G401 (cell line): ENCODE results near the gene FOXF2. TPM values are rescaled to one million over a fixed set of nuclear protein-coding genes. Genes with fewer than 3 reads are reported as not detected.

Experiments
- DNase-seq: peaks from one replicate; pipeline ENCODE4 v3.0.0-alpha.2; 2015; ENCODE audit warnings: low spot score
- in situ Hi-C: cut with HindIII; loops from 2 replicates; pipeline ENCODE4 v1.10.0; 2016; ENCODE audit warnings: low sequenced_read_pairs, mixed read lengths
- total RNA-seq: library from RNA; depleted of rRNA; stranded (reverse); fragments of >200 nt; shearing (Covaris generic); gene quantifications from 2 replicates; pipeline ENCODE4 v1.2.3, GENCODE V29; 2014

Gene FOXF2
- total RNA-seq, 1 experiment from 2014 or later = not detected

- in situ Hi-C loops = no loop called here
- no peak for DNase-seq
Measured at GRCh38 chr6:1388630-1389368, 577 bp upstream of the FOXF2 start.

DNA sequence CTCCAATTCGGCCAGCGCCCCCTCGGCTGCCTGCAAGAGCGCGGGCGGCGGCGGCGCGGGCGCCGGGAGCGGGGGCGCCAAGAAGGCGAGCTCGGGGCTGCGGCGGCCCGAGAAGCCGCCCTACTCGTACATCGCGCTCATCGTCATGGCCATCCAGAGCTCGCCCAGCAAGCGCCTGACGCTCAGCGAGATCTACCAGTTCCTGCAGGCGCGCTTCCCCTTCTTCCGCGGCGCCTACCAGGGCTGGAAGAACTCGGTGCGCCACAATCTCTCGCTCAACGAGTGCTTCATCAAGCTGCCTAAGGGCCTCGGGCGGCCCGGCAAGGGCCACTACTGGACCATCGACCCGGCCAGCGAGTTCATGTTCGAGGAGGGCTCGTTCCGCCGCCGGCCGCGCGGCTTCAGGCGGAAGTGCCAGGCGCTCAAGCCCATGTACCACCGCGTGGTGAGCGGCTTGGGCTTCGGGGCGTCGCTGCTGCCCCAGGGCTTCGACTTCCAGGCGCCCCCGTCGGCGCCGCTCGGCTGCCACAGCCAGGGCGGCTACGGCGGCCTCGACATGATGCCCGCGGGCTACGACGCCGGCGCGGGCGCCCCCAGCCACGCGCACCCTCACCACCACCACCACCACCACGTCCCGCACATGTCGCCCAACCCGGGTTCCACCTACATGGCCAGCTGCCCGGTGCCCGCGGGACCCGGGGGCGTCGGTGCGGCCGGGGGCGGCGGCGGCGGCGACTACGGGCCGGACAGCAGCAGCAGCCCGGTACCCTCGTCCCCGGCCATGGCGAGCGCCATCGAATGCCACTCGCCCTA is 963 bp downstream of the FOXF2 start:
- in situ Hi-C loops = no loop called here
- peak; percentile 26 for DNase-seq

DNA sequence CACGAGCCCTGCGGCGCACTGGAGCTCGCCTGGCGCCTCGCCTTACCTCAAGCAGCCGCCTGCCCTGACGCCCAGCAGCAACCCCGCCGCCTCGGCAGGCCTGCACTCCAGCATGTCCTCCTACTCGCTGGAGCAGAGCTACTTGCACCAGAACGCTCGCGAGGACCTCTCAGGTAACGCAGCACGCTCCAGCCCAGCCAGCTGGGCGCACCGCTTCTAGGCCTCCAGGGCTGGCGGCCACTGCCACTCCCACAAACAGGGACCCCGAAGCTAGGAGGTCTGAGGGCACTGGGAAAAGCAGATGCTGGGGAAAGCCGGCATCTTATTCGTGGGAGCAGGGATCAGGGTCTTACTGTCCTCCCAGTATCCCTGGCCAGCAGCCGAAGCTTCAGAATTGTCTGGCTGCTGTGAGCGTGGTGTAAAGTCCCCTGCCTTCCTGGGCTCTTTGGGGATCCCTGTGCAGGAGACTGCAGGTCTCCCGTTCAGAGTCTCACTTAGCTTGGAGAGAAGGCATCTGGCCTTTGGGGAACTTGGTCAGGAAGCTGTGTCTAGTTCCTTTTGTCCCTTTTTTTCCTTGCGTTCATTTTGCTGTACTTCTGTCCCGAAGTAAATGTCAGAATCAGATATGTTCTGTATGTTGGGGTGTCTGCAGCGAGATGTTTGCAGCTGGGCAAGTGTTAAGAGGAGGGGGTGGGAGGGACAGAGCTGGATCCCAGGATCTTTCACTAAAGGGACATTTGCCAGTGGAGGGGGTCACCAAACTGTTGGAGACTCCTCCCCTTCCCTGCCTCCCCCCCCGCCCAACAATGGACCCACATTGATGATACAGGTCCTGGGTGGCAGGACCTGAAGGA is 1.8 kb downstream of the FOXF2 start:
- DNase-seq = no peak
- in situ Hi-C loops = no loop called here

DNA sequence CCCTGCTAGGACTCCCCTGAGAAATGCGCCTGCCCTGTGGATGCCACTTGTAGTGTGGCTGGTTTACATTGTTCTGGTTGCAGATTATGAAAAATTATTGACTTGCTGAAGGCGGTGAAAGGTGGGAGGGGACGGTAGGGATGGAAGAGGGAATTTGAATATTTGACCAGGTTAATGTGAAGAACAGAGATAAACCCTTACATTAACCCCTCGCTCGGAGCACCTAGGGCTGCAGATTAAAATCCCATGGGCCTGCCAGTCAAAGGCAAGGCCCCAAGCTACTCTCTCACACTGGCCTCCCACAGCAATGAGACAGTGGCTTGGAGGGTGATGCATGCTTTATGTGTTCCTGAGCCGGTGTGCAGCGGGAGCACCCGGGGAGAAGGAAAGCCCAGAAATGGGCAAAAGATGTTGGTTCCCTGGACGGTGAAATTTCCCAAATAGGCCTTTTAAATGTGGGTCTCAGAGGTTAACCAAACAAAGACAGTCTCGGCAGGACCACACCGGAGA is 2.5 kb downstream of the FOXF2 start:
- in situ Hi-C loops = no loop called here
- no peak for DNase-seq

- no peak for DNase-seq
- in situ Hi-C loops = no loop called here
Measured at GRCh38 chr6:1392813-1393640, 3.7 kb downstream of the FOXF2 start.

DNA sequence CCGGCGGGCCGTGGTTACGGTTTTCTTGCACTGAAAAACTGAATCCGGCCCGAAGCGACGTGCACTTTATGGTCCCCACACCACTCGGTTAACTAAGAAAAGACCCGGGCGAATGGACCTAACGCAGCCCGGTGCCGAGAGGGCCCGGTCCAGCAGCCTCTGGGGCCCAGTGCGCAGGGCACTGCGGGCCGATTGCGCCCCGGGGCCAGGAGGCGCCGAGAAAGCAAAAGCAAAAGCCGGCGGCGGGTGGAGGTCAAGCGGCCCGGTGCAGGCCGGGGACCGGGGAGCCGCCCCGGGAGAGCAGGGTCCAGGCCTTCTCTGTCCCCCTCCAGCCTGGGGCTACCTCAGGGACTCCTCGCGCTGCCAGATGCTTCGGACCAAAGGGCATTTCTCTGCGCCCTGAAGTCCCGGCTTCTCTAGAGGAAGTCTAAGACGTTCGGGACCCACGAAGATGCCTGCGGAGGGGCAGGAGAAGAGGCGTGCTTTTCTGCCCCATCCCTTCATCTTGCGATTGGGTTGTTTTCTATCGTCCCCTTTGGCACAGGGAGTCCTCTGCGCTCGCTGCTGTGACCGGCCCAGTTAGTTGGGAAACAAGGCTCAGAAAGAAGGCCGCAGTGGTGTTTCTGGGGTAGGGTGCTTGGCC is 4.4 kb downstream of the FOXF2 start:
- DNase-seq = no peak
- in situ Hi-C loops = no loop called here

DNA sequence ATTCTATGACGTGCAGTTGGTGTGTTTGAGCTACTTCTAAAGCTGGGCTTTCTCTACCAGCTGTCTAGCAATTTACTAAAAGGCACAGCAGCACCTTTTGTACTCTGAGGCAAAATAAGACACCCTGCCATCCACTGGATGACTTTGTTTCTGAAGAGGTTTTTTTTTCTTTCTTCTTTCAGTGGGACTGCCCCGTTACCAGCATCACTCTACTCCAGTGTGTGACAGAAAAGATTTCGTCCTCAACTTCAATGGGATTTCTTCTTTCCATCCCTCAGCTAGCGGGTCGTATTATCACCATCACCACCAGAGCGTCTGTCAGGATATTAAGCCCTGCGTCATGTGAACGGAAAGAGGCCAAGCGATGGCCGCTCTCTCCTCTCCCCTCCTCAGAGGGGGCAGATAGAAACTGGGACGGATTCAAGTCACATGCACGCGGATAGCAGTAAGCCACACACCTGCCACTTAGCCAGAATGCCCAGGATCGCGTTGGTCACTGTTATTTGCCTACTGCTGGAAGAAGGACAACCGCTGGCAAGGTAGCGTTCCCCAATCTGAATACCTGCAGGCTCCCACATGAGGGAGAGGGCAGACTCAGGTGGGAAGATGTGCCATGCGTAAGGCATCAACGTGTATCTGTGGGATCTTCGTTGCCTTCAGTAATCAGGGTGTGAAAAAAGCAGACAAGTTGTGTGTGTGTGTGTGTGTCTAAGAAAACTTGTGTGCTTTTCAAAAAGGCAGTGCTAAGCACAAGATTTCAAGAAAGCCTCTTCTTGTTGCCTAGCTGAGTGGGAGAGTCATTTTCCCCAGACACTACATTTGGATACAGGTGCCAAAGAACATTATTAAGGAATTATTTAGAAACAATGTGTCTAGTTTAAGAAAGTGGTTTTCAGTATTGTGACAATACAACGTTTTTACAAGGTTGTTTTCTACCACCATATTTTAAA is 5.4 kb downstream of the FOXF2 start:
- no peak for DNase-seq
- in situ Hi-C loops = no loop called here

DNA sequence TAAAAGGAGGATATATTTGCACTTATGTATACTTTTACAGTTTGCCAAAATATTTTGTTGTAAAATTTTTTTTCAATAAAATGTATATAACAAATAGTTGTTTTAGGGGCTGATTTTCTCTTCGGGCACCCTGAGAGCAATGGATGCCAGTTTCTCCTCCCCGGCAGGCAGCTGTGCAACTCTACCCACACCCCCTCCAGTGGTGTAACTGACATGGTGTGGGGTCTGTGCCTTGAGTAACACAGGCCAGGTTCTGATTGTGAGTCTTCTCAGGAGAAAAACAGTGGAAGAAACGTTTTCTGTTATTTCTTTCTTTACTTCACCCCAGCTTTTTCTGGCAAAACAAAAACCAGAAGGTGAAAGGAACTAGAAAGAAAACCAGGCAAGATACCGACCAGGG is 6.1 kb downstream of the FOXF2 start:
- DNase-seq = no peak
- in situ Hi-C loops = no loop called here

DNA sequence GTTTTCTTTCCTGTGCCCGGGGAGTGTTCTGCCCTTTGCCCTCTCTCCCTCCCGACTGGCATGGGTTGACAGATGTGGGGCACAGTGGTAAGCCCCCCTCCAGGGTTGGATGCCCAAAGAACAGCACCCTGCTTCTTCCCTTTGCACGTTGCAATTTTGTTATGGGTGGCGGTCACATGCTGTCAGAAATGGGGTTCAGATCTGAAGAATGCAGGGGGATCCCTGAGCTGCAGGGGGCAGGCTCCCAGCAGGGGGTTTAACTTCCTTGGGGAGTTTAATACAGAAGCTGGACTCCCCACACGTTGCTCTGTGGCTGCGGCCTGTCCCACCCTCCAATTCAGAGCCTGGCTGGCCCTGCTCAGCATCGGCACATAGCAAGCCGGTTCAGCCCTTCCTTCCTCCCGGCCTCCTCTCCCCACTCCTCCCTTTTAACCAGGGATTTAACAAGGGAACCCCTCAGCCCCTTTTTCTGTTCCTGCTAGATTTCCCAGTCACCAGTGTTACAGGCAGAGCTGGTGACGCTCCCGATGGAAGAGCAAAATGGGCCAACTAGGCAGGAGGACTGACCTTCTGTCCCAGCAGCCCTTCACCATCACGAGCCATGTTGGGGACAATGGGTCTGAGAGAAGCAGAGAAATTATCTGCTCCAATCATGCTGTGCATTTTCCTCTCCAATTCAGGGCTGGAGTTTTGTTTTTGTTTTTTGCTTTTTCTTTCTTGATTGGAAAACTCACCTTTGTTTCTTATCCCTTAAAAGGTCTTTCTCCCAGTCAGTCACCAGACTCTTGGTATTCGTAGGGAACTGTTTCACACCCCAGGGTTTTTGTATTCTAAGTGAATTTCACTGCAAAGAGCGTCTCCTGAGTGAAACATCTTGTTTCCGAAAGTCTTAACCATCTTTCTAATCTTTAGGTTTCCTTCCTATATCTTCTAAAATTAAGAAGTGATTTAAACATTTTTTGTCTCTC is 6.8 kb downstream of the FOXF2 start:
- in situ Hi-C loops = no loop called here
- no peak for DNase-seq

DNA sequence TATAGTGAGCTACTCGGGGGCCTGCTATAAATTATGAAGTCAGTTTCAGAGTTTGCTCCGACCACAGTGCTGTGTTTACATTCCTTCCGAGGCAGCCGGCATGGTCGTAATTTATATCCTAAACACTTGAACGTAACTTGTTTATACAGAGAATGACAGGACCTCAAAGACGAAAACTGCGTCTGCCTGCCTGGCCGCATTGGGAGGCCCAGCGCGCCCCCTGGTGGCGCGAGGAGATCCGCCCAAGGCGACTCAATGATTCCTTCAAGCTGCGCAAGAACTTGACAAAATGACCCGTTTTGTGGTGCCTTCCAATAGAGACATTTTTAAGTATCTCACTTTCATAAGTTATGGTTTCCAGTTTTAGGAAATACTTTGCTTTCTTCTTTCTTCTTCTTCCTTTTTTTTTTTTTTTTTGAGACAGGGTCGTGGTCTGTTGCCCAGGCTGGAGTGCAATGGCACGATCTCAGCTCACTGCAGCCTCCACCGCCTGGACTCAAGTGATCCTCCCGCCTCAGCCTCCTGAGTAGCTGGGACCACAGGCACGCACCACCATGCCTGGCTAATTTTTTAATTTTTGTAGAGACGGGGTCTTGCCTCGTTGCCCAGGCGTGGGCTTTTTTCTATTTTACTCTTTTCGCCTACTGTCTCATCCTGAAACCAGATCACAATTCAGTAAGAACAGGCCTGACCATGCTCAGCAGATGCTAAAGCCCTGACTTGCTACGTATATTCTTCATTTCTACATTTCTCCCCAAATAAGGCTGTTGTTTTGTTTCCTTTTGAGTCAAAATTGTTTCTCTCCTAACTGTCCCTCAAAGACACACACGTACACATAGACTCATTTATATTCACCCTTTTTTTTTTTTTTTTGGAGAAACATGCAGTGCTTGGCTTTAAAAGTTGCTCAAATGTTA is 7.8 kb downstream of the FOXF2 start:
- peak; percentile 62 for DNase-seq
- in situ Hi-C loops = no loop called here

- no peak for DNase-seq
- in situ Hi-C loops = no loop called here
Measured at GRCh38 chr6:1399085-1399780, 9.9 kb downstream of the FOXF2 start.

- in situ Hi-C loops = no loop called here
- no peak for DNase-seq
Measured at GRCh38 chr6:1400126-1400850, 10.9 kb downstream of the FOXF2 start.

- in situ Hi-C loops = no loop called here
Measured at GRCh38 chr6:1402369-1402768, 13.0 kb downstream of the FOXF2 start.

DNA sequence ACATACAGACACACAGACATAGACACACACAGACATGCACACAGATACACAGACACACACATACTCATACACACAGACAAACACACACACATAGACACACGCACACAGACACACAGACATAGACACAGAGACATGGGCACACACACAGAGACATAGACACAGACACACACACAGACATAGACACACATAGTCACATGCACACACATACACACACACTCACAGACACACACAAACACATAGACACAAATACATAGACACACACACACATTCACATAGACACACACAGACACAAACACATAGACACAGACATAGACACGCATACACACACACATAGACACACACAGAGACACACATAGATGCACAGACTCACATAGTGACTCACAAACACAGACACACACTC is 13.5 kb downstream of the FOXF2 start:
- in situ Hi-C loops = no loop called here
- DNase-seq = no peak

More at GRCh38 chr6:1402369-1402768, 13.0 kb downstream of the FOXF2 start:
- DNase-seq = no peak
